ENCODE data around the gene ADAMTS15.
"Not testable (repeated sequence)": the region's sequence is repeated elsewhere in the genome, so short reads cannot be mapped to it uniquely, and the experiment has no call there.

ADAMTS15 gene

DNA sequence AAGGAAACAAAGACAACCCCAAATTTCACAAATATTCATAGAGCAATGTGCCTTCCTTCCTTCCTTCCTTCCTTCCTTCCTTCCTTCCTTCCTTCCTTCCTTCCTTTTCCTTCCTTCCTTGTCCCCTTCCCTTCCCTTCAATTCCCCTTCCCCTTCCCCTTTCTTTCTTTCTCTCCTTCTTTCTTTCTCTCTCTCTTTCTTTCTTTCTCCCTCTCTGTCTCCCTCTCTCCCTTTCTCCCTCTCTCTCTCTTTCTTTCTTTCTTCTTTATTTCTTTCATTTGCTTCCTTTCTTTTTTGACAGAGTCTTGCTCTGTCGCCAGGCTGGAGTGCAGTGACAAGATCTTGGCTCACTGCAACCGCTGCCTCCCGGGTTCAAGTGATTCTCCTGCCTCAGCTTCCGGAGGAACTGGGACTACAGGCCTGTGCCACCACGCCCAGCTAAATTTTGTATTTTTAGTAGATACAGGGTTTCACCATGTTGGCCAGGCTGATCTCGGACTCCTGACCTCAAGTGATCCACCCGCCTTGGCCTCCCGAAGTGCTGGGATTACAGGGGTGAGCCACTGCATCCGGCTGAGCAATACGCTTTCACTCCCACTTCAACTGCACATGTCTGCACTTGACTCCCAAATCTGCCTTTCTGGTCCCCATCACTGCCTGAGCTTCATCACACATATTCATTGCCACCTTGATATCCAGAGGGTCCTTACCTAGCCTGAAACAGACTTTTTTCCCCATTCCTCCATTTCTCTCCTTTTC lies 9.9 kb upstream of the ADAMTS15 start:
- not testable (repeated sequence) for DNase-seq

DNA sequence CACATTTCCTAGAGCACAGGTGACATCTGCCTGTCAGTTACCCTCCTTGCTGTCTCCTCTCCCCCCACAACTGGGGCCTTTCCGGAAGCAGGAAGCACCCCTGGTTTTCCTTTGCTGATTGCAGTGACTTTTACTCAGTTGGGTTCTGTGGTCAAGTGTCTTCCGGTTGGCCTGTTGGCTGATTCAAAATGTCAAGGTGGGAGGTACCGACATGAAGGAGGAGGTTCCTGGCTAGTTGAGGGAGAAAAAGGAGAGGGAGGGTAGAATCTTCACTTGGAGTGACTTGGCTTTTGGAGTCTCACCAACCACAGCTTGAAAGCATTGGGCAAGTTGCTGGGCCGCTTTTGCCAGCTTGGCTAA lies 9.3 kb upstream of the ADAMTS15 start:
- DNase-seq: no peak

DNA sequence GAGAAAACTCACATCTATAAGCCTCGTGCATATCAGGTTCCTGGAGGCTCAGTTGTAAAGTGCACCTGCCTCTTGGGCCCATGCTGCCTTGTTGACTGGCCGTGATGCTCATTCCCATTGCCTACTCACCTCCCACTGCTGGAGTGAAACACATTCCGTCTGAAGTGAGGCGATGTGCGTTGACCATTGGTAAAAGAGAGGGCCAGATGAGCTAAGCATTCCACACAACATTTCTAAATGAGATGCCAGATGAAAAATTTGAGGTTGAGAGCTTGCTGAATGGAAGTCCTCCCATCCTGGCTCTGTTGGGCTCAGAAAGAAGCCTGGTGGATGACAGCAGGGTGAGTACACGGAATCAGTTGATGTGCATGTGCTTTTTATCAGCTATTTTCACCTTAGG lies 8.6 kb upstream of the ADAMTS15 start:
- no peak for DNase-seq

DNA sequence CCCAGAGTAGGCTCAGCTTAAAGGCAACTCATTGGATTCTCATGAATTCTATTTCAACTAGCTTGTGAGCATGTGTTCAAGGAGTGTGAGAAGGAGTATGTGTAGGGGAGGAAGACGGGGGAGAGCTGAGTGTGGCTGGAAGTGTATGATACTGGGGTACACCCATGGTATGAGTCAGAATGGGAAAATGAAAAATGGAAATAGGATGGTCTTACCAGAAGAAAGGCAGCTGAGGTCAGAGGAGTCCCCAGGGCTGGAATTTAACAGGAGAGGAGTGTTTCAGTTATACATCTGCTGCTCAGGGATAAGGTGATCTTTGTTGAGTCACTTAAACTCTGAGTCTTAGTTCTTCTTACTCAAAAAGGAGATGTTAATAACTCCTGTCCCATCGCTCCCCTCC lies 6.7 kb upstream of the ADAMTS15 start:
- DNase-seq: no peak

DNA sequence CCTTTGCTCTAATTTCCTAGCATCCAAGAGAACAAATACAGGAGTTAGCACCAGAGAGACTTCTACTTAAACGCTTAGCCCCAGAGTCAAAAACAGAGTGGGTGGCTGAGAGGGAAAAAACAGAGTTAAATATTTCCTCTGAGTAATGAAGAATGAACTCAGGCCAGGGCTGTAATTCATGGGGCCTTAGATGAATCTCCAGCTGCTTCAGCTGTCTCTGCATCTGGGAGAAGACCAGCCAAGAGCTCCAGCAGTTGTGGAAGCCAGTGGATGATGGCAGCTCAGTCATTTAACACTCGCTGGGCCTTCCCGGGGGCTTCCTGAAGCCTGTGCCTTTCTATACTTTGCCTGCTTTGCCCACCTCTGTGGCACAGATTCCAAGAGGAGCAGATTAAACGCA lies 5.7 kb upstream of the ADAMTS15 start:
- no peak for DNase-seq

DNA sequence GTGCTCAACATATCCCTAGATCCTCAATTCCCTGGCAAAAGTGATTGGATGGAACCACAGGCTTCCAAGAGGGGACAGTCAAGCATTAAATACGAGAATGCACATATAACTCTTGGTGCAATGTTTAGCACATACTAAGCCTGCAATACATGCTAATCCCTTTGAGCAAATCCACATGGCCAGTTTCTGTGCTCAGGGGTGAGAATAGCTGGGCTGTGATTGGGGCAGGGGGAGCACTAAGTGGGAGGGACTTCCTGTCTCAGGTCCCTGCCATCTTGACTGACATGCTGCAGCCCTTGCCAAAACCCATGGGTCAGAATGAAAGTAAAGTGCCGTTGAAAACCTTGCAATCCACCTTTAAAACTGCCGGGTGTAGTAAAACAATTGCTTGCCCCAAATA lies 2.7 kb upstream of the ADAMTS15 start:
- DNase-seq: no peak

DNA sequence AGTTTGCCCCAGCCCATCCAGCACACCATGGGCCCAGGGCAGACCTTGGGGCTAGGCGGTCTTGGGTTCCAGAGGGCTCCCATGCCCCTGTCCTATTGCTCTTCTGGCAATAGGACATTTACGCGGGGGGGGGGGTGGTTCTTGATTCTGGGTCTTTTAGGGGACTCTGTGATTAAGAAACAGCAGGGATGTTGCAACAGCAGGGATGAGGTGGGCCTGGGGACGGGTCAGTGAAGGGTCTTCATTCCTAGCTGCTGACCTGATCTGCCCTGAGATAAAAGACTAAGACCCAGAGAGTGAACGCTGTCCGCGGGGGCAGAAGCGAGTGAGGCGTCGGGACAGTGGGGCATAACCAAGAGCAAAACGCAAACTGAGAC lies 418 bp upstream of the ADAMTS15 start:
- DNase-seq: no peak

DNA sequence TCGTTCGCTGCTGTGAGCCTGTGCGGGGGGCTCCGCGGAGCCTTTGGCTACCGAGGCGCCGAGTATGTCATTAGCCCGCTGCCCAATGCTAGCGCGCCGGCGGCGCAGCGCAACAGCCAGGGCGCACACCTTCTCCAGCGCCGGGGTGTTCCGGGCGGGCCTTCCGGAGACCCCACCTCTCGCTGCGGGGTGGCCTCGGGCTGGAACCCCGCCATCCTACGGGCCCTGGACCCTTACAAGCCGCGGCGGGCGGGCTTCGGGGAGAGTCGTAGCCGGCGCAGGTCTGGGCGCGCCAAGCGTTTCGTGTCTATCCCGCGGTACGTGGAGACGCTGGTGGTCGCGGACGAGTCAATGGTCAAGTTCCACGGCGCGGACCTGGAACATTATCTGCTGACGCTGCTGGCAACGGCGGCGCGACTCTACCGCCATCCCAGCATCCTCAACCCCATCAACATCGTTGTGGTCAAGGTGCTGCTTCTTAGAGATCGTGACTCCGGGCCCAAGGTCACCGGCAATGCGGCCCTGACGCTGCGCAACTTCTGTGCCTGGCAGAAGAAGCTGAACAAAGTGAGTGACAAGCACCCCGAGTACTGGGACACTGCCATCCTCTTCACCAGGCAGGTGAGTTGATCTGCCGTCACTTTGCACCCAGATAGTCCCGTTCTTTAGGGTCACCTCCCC lies 1.0 kb downstream of the ADAMTS15 start:
- DNase-seq: no peak

DNA sequence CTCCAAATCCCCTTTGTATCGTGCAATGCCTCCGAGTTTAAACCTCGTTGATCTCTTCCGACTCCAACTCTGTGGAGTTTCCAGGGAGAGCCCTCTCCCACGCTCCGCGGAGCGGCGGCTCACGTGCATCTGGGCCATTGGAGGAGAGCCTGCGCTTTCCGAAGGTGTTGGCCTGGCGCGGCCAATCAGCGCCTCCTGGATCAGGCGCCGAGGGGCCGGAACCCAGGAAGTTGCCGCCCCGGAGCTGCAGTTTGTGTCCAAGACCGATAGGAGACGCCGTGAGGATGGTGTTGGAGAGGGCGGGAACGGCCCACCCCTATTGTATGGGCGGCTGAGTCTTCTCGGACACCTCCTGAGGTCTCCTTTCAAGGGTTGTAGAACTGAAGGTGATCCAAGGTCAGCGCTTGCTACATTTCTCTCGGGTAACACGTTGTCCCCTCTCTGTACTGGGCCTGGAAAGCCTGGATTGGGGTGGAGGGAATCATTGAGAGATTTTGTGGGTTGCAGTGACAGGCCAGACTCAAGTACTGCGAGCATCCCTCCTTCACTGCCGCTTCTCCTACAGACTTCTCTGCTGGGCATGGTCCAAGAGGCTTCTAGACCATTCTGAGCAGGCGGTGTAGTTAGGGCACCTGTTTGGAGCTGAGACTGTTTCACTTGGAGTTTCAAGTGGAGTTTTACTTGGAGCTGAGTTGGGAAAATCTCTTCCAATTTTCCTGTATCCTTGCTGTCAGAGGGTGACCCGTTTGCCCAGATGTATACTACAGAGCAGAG lies 1.7 kb downstream of the ADAMTS15 start:
- peak; percentile 22 to 43 (median 36) for DNase-seq

DNA sequence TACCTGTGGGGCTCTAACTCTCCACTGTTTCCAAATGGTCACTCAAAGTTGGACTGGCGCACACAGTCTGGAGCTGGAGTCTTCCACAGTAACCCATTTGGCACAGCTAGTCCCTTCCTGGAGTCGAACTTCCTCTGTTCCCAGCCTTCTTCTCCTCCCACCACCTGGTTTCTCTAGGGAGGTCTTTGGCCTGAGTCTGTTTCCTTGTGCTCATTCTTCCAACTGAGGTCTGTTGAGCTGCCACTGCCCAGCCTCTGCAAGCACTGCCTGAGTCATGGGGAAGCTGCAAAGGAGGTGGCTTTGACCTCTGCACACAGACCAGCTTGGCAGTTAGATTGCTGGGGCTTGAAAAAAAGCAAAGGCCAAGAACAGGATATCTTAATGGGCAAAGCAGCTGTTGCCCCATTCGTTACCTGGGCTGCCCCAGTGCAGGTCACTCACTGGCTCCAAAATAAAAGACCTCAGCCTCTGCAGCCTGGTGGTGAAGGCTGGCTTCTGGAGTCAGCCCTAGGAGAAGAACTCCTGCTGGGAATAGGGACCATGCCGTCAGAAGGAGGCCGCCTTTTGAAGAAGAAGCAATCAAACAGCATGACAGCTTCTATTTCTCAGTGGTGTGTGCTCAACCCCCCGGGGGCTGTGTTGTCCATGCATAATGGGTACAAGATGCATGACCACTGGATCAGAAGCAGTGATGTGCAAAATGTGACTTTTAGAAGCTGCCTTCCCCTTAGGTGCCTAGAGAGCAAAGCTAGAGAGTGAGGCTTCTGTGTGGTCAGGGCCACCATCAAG lies 3.0 kb downstream of the ADAMTS15 start:
- peak in 3 of 4 experiments; percentile 28 to 36 (median 32) for DNase-seq

DNA sequence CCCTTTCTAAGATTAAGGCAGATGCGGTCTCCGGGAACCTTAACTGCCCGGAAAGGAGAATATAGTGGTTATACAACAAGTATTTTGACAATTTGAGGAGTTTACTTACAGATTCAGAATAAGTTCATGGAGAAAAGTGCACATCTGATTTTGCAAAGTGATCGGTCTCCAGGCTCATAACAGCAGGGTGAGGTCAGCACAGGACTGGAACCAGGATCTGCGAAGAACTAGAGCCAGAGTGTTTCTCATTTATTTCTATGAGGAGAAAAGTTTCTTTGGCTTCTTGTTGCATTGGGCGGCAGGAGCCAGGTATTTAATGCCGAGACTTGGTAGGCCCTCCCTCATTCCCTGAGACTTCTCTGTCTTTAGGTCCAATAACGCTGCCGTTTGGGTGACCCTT lies 3.7 kb downstream of the ADAMTS15 start:
- DNase-seq: no peak

DNA sequence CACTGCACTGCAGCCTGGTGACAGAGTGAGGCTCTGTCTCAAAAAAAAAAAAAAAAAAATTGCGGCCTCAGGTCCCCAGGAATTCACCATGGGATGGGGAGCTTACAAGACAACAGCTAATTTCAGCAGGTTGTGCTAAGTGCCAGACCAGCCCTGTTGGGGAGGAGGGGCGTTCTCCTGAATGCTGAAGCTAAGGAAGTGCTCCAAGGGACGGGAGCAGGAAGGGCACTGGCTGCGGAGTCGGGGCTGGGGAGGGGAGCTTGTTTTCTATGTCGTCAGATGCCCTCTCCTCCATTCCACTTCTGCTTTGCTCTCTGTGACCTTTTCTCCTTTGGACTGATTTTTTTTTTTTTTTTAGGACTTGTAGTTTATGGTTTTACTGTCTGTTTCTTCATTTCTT lies 4.5 kb downstream of the ADAMTS15 start:
- peak in 3 of 4 experiments; percentile 33 to 51 (median 47) for DNase-seq

DNA sequence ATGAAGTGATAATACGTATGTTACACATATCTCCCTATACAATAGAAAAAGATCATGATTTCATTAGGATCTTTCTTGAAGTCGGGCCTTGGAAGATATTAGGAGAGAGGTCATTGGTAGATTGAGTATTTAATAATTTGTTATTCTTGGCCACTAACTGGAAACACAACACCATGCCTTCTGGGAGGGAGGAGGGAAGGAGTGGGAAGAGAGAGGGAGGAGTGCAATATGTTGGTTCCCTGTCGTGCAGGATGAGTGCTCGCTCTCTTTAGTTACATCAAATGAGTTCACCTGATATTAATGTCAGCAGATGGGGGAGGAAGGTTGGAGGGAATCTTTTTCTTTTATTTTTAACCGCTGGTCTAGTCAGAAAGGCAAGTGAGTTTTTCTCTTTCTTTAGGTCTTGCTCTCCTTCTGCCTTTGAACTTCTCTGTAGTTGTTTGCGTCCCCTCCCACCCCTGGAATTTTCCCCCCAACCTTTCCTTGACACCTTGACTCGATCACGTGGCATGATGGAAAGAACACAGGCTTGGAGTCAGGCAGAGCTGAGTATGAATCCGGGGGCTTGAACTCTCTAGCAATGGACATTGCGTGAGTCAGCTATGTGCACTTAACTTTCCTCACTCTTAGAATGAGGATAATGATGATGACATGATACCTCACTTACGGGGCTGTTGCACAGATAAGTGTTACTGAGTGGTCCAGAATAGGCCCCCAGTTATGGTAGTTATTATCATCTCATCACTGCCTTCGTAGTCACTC lies 6.2 kb downstream of the ADAMTS15 start:
- no peak for DNase-seq

DNA sequence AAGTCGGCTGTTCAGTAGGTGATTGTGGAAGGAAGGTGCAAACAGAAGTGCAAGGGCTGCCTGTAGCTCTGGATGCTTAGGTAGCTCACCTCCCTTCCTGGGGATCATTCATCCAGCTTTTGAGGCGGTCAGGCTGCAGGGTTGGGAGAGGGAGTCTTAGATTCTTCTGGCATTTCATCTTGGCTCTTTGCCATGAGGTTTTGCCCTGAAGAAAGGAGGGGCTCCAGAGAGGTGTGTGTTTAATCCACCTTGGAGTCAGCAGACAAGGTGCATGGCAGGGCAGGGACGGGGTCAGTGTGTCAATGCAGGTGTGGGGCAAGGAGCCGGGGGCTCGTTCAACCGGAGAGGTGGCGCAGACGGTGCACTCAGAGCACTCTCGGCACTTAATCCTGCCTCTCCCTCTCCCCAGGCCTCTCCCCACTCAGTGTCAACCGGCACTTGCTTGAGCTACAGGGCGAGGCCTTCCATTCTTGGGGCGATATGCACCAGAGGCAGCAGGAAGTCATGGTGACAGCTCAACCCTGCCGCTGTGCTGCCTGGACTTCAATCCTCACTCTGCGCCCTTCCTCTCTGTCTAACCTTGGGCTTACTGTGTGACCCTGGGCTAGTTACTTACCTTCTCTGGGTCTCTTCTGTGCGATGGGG lies 7.2 kb downstream of the ADAMTS15 start:
- DNase-seq: no peak

DNA sequence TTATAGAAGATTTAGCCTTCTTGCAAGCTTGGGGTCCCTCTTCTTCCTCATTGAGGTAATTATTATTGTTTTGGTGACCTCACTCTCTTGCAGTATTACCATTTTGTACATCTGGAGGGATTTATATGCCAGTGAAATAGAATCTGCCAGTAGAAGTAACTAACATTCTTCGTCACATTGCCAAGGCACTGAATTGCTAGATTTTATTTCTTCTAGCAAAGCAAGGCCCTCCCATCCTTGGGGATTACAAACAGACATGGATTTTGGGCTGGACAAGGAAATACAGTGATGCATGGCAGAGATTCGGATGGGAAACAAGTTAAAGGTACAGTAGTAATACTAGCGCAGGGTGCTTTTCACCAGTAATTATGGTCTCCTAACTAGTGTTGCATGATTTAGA lies 7.8 kb downstream of the ADAMTS15 start:
- DNase-seq: no peak

DNA sequence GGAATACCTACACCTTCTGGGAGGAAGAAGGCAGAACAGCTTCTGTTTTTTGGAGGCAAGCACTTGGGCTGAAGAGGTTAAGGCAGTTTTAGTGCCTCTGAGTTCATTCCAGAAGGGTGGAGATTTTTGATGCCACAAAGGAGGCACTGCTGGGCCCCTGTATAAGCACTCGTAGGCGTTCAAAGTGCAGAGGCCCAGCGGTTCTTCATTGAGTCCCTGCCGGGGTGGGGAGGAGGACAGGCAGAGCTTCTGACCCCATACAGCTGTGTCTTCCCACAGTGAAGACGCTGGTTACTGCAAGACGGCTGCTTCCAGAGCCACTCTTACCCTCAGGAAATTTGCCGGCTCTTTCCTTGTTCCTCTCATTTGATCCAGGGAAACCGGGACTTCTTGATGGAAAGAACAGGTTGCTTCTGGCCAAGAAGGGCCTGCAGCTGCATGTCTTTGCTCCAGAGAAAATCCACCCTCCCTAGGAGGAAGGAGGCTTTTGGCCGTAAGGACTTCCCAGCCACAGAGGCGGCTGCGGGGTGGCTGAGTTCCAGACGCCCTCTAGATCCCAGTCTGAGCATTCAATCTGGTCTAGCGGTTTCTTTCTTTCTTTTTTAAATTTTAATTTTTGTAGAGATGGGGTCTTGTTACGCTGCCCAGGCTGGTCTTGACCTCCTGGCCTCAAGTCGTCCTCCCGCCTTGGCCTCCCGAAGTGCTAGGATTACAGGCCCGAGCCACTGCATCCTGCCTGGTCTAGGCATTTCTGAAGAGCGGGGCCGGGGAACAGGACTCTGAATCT lies 9.4 kb downstream of the ADAMTS15 start:
- no peak for DNase-seq

DNA sequence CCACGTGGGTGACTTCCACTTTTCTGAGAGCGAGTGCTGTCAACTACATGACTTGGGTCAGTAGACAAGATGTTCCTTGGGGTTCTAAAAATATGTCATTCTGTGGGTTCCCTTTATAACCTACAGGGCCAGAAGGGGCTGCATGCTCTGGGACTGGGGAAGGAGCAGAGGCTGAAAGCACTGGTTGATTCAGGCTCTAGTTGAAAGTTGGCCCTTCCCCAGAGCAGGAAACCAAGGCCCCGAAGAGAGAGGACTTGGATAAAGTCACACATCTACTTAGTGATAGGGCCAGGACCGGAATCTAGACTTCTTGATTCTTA lies 9.9 kb downstream of the ADAMTS15 start:
- DNase-seq: no peak

DNA sequence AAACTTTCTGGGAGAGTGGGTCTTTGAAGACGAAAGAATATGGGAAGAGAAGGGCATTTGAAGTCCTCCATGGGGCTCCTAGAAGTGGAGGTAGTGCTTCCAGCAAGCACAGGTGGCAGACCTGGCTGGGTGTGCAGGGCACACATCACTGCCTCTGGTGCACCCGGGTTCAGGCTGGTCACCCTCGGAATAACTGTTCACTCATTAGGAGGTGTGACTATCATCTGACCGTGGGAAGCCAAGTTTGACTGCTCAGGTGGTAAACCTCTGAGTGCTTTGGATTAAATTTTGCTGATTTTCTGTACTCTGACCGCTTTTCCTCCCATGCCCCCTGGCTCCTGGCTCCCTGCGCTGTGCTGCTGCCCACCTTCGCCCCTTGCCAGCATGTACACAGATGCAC lies 11.1 kb downstream of the ADAMTS15 start:
- DNase-seq: no peak

DNA sequence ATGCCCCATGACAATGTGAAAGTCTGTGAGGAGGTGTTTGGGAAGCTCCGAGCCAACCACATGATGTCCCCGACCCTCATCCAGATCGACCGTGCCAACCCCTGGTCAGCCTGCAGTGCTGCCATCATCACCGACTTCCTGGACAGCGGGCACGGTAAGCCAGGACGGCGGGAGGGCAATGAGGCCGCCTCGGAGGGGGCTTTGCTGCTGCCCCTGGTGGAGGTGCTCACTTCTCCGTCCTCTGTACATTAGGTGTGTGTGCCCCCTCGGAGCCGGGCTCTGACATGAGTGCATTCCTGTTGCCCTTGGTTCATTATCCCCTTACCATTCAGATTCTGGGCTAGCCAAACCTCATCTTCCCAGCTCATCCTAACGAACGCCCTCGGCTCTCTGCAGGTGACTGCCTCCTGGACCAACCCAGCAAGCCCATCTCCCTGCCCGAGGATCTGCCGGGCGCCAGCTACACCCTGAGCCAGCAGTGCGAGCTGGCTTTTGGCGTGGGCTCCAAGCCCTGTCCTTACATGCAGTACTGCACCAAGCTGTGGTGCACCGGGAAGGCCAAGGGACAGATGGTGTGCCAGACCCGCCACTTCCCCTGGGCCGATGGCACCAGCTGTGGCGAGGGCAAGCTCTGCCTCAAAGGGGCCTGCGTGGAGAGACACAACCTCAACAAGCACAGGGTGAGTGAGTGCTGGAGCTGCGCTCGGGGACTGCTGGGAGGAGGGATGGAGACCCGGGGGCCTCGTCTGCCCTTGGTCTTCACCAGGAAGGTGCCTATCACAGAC lies 13.8 kb downstream of the ADAMTS15 start:
- DNase-seq: no peak

DNA sequence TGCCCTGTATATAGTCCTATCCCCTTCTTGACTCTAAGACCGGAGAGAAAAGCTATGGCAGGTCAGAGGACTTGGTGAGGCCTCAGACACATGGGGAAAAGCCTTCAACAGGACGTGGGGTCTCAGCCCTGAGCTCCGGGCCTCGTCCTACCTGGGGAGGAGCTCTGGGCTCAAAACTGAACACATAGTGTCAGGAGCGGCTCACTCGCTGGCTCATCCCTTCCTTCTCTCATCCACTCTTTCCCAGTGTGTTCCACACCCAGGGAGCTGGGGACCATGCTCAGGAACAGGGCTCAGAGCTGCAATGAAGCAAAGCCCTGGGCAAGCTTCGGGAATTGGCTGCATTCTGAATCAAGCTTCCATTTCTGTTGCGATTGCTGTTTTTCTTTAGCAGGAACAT lies 14.5 kb downstream of the ADAMTS15 start:
- no peak for DNase-seq

Data from suppressor macrophage (primary cell).